Measurements from ENCODE around the gene PLGRKT.

DNA sequence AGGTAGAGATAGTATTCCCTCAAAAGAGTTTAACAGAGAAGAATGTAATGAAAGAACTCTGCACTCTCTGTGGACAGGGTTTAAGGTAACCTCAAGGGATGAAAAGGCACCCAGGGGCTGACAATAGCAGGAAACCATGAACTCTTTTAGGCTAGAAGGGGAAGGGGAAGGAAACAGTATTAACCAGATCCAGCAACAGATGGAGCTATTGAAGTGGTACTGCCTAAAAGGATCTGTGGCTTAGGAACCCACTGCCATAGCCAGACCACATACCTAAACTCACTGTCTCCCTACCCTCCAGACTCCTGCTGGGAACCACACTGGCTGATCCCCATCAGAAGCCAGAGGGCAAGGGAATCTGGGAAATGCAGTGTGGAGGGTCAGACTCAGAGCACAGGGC lies 35.5 kb downstream of the PLGRKT start:
- TF ChIP-seq, protein P1, sequence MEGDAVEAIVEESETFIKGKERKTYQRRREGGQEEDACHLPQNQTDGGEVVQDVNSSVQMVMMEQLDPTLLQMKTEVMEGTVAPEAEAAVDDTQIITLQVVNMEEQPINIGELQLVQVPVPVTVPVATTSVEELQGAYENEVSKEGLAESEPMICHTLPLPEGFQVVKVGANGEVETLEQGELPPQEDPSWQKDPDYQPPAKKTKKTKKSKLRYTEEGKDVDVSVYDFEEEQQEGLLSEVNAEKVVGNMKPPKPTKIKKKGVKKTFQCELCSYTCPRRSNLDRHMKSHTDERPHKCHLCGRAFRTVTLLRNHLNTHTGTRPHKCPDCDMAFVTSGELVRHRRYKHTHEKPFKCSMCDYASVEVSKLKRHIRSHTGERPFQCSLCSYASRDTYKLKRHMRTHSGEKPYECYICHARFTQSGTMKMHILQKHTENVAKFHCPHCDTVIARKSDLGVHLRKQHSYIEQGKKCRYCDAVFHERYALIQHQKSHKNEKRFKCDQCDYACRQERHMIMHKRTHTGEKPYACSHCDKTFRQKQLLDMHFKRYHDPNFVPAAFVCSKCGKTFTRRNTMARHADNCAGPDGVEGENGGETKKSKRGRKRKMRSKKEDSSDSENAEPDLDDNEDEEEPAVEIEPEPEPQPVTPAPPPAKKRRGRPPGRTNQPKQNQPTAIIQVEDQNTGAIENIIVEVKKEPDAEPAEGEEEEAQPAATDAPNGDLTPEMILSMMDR (conservative IDR thresholded peaks at IDR 0.05; ENCODE audit: low read length): no peak; the same call in 1 of the 2 replicates
- no peak for TF ChIP-seq EZH2phosphoT487 (IDR thresholded peaks at IDR 0.05; ENCODE audit: borderline replicate concordance, low read depth, low read length)
